Aorta (tissue), 5 donors: ENCODE measurements around the gene LRRC75A. TPM values are rescaled to one million over a fixed set of nuclear protein-coding genes. Genes with fewer than 3 reads are reported as not detected.

Experiments
- ATAC-seq: fragments of 200-7000 bp; cut with Tn5 transposase; one replicate; pipeline ENCODE4 v1.9.1; 2022; ENCODE audit warnings: moderate library complexity; ENCODE audit not compliant: low FRiP score
- DNase-seq, 2 donors: peaks; one replicate each; pipeline ENCODE4 v3.0.0-alpha.2; 2020
- H3K27ac ChIP-seq, 2 donors: one replicate each; pipeline ENCODE4 v1.5.1; 2013; ENCODE audit warnings: low read length in 2 of 2, mild to moderate bottlenecking in 2 of 2, moderate library complexity in 2 of 2, control low read depth in 1 of 2, inconsistent platforms in 1 of 2, low read depth in 1 of 2
- H3K27me3 ChIP-seq, 2 donors: one replicate each; pipeline ENCODE4 v1.6.1; 2013; ENCODE audit warnings: control low read depth in 1 of 2, low read length in 1 of 2, mild to moderate bottlenecking in 1 of 2, moderate library complexity in 1 of 2; ENCODE audit not compliant: insufficient read depth in 2 of 2, control insufficient read depth in 1 of 2
- H3K36me3 ChIP-seq, 2 donors: one replicate each; pipeline ENCODE4 v1.6.1; 2013; ENCODE audit warnings: control low read depth in 1 of 2, low read length in 1 of 2, mild to moderate bottlenecking in 1 of 2; ENCODE audit not compliant: insufficient read depth in 2 of 2, control insufficient read depth in 1 of 2
- H3K4me1 ChIP-seq, 2 donors: one replicate each; pipeline ENCODE4 v1.6.1; 2013; ENCODE audit warnings: low read length in 2 of 2, control low read depth in 1 of 2, mild to moderate bottlenecking in 1 of 2, moderate library complexity in 1 of 2; ENCODE audit not compliant: insufficient read depth in 2 of 2, control insufficient read depth in 1 of 2
- H3K4me3 ChIP-seq, 2 donors: one replicate each; pipeline ENCODE4 v1.5.1; 2013; ENCODE audit warnings: low read length in 2 of 2, control low read depth in 1 of 2, mild to moderate bottlenecking in 1 of 2
- H3K9me3 ChIP-seq: one replicate; pipeline ENCODE4 v1.6.1; 2013; ENCODE audit warnings: mild to moderate bottlenecking, low read length; ENCODE audit not compliant: control insufficient read depth
- WGBS, 2 donors: extraction: QIAGEN DNeasy Blood & Tissue Kit; methylation state at CpG; one replicate each; pipeline ENCODE4 v1.1.7; 2013; 5-methylcytosine and 5-hydroxymethylcytosine counted together
- intact Hi-C, 2 donors: fragments of 100-400 bp; cut with DNase I; formaldehyde crosslinking; loops; one replicate each; pipeline versions ENCODE4 v1.14.2 to v1.15.0; 2022
- polyA plus RNA-seq, 2 donors: library from polyadenylated mRNA; stranded (reverse); fragments of 200-250 nt; gene quantifications; one replicate each; pipeline ENCODE4 v1.2.3, GENCODE V29; 2013
- total RNA-seq, 2 donors: library from RNA; stranded (reverse); fragmentation: NEBNext Ultra II Directional; extraction: Animal tissue kit (Norgen Biotek cat#: 25700); gene quantifications; one replicate each; pipeline ENCODE4 v1.2.1, GENCODE V29; 2021
- donor health status: healthy with polysubstance abuse.
- donor health status: Bipolar disorder and iron deficiency.
- donor health status: DM: no; HTN: no; CAD: no.
- donor health status: DM: no; HTN: no; CAD: no.
- donor health status: DM: yes; HTN: yes; CAD: no.

Gene LRRC75A
- total and polyA plus RNA-seq, 4 donors: 2.4 to 14.1 (median 4.3) TPM

DNA sequence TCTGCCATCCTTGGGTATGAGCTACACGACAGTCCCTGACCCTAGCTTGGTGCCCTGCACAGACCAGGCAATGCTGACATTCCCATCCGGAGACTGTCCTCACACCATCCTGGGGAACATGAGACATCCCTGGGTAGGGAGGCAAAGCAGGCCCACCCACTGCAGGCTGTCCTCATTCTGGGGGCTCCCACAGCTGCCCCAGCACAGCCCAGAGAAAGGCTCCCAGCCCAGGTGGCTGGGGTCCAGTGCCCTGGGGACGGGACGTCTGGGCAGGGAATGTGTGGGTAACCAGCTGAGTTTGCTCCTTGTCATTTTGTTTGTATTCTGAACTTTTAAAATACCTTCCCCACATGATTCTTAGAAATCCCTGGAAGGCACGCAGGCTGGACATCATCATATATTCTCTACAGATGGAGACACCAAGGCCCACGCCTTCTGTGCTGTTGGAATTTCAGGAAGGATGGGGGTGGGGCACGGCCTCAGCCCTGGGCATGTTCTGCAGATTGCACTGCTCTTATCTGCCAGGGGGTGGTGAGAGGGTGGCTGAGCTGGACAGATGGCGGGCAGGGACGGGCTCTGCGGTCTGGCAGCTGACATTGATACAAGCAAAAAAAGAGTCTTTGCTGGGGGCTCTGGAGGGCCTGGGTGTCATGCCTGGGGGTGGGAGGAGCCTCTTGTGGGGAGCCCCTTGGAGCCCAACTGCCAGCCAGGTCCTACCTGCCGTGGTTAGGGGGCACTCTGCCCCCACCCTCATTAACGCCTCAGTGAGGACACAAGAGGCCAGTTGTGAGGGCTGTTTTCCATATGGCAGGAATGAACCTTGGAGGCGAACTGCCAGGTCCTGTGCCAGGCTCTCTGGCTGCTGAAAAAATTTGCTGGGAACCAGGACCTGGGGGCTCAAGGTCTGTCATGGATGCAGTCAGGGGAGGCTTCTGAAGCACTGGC, 28.4 kb downstream of the LRRC75A start:
- 31 to 38% methylated on average over 13 of the region's 13 CpGs for WGBS, 2 donors
- ATAC-seq (no peak), DNase-seq (peak in 1 of 2 donors; percentile 67)
- Histone ChIP-seq H3K27me3 (no peaks in the 10 kb centered on the region), H3K27ac (no peak overlapping the region), H3K4me1 (no peaks in the 10 kb centered on the region), H3K9me3 (no peaks in the 10 kb centered on the region), H3K4me3 (no peak overlapping the region), H3K36me3 (no peaks in the 10 kb centered on the region)
- intact Hi-C loops: no loop called here

DNA sequence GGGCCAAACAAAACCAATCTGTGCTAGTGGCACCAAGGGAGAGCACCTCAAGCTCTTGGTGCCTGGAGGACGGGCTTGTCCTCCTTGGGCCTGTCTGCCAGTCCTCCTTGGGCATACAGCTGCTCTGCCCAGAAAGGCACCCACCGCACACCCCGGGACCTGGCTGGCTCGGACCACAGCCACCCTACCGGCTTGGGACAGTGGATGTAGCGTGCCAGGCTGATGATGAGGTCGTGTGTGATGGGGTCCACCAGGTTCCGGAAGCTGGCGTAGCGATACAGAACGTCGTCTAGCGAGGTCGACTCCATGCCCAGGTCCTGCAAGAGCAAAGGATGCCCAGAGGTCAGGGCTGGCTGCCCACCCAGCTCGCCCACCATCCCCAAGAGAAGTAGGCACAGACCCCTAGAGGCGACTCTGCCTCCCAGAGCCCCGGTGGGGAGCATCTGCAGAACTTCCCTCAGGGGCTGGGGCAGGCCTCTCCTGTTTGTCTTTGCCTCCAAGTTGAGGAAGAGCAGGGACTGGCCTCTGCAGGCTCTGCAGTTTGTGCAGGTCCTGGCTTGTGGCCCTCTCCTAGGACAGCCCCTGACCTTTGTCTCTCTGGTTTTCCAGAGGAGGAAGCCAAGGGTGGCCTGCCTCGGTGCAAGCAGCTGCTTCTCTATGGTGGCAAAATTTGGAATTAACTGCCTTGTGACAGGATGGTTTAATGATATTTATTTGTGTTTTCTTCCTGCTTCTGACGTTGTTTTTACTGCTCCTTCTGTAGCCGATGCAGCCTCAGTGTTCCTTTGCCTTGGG, 29.7 kb downstream of the LRRC75A start:
- H3K27me3 ChIP-seq: no peaks in the 10 kb centered on the region
- H3K36me3 ChIP-seq: no peaks in the 10 kb centered on the region
- no peak overlapping the region for H3K27ac ChIP-seq
- no peak for ATAC-seq
- DNase-seq: no peak
- 80 to 85% methylated on average over 18 to 20 of the region's 20 CpGs for WGBS, 2 donors
- H3K9me3 ChIP-seq: no peaks in the 10 kb centered on the region
- intact Hi-C loops: no loop called here
- H3K4me1 ChIP-seq: no peaks in the 10 kb centered on the region
- no peak overlapping the region for H3K4me3 ChIP-seq

DNA sequence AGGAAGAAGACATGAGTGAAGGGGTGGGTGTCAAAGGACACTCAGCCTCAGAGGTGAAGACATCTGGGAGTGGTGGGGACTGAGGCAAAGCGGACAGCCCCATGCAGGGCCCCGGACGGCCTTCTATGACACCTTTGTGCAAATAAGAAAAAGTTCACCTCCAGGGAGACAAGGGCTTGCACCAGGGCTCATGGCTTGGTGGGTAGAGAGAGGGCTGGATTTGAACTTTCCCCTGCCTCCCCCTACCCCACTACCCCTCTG, 30.5 kb downstream of the LRRC75A start:
- Histone ChIP-seq H3K4me1 (no peaks in the 10 kb centered on the region), H3K27ac (no peak overlapping the region), H3K4me3 (no peak overlapping the region), H3K27me3 (no peaks in the 10 kb centered on the region), H3K9me3 (no peaks in the 10 kb centered on the region), H3K36me3 (peaks cover 0 to under 1% of the 10 kb centered on the region in 2 donors)
- 97% methylated on average over 3 of the region's 3 CpGs for WGBS, 2 donors
- intact Hi-C loops: no loop called here
- ATAC-seq (no peak), DNase-seq (no peak)

DNA sequence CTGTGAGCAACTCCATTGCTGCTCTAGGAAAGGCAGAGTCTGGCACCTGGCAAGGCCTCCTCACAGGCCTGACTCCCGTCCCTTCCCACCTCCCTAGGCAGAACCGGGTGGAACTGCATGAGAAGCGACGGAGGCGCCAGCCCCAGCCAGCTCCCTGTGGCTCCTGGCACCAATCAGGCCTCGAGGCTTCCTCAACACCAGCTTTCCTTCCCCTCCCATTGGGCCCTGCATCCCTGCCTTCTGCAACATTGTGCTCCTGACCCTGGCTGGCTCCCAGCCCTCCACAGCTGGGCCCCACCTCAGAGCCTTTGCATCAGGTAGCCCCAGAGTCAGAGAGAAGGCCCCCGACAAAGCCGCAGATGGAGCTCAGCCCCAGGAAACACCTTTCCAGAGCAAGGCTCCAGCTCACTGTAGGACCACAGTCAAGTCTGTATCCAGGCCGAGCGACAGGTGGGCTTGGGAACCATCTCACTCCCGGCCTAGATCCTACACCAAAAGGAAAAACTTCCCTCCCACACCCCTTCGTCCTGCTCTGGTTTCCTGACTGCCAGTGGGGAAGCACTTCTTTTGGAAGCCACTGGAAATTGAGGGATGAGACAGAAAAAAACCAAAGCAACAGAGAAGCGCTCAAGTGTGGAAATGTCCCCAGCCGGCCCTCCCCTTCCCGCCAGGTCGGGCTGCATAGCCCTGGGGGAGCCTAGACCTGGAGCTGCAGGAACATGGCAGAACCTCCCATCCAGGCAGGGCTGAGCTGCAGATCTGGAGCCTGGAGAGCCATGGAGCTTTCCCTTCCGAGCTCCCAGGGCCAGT, 31.0 kb downstream of the LRRC75A start:
- DNase-seq: no peak
- Histone ChIP-seq H3K27me3 (no peaks in the 10 kb centered on the region), H3K27ac (no peak overlapping the region), H3K9me3 (no peaks in the 10 kb centered on the region), H3K4me3 (no peak overlapping the region), H3K4me1 (no peaks in the 10 kb centered on the region), H3K36me3 (peaks cover 0 to 2% of the 10 kb centered on the region in 2 donors)
- WGBS, 2 donors: 92 to 93% methylated on average over 17 of the region's 17 CpGs
- ATAC-seq: no peak
- intact Hi-C loops: no loop called here

DNA sequence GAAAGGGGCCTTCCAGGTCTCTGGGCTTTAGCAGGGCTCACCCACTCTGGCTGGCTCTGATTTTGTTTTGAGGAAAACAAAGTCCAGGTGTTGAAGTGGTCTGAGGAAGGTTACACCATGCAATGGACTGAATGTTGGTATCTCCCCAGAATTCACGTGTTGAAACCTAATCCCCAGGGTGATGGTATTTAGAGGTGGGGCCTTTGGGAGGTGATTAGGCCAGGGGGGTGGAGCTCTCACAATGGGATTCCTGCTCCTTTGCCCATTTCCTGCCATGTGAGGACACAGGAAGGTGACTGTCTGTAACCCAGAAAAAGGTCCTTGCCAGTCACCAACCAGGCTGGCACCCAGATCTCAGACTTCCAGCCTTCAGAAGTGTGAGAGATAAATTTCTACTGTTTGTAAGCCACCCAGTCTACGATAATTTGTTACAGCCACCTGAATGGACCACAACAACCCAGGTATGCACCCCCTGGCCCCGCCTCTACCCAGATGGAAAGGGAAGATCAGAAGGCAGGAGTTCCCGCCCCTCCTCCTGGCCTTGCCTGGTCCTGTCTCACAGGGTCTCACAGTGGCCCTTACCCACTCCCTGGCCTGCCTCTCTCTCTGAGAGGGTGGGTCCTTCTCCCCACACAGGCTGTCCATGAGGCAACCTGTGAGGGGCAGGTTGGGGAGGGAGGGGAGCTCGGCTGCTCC, 32.0 kb downstream of the LRRC75A start:
- ATAC-seq: no peak
- H3K4me3 ChIP-seq: no peak overlapping the region
- no peaks in the 10 kb centered on the region for H3K9me3 ChIP-seq
- H3K27ac ChIP-seq: no peak overlapping the region
- H3K36me3 ChIP-seq: peaks cover 0 to 2% of the 10 kb centered on the region in 2 donors
- no peak for DNase-seq
- intact Hi-C loops: loop anchor here in 1 of 2 donors (10.0 kb wide), 1 partner anchor 125 kb away; no protein-coding TSS in a partner anchor
- no peaks in the 10 kb centered on the region for H3K27me3 ChIP-seq
- 84 to 90% methylated on average over 5 of the region's 5 CpGs for WGBS, 2 donors
- no peaks in the 10 kb centered on the region for H3K4me1 ChIP-seq

DNA sequence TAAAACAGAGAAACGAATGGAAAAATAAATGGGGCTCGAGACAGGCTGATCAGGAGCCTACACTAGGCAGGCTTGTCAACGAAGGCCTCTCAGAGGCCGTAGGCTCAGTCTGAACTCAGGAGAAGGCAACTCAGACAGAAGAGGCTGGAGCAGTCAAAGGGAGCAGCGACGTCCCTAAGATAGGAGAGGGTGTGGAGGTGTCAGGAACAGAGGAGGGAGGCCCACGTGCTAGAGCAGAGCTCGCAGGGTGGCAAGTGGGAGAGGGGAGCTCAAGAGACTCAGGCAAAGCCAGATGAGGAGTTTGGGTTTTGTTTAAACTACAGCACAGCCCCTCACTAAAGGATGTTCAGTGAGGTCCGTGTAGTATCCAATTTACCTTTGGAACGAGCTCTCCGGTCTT, 32.7 kb downstream of the LRRC75A start:
- 81 to 82% methylated on average over 11 of the region's 11 CpGs for WGBS, 2 donors
- Histone ChIP-seq H3K36me3 (peaks cover 0 to 2% of the 10 kb centered on the region in 2 donors), H3K27me3 (no peaks in the 10 kb centered on the region), H3K4me3 (no peak overlapping the region), H3K9me3 (no peaks in the 10 kb centered on the region), H3K4me1 (no peaks in the 10 kb centered on the region), H3K27ac (no peak overlapping the region)
- ATAC-seq (no peak), DNase-seq (no peak)
- intact Hi-C loops: loop anchor here in 1 of 2 donors (10.0 kb wide), 1 partner anchor 126 kb away; no protein-coding TSS in a partner anchor

DNA sequence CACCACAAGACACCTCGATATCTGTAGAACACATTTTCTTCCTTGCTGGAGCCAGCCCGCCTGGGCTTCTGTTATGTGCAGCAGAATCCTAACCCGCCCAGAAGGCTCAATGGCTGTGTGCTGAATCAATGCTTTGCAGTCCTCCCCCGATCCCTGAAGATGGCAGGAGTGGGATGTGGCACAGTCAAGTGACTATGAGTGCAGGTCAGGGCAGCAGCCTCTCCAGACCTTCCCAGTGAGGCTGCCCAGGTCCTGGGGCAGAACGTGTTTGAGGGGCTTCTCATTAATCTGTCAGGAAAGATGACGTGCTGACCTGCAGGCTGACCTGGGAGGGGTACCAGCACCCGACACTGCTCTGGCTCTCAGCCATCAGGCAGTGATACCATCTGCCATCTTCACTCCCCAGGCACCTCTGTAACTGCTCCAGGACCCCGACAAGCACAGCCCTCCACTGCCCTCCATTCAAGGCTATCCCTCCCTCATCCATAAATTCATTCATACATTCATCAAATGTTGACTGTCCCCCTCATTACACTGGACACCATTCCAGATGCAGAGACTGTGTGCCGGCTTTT, 35.2 kb downstream of the LRRC75A start:
- ATAC-seq (no peak), DNase-seq (no peak)
- Histone ChIP-seq H3K4me1 (no peaks in the 10 kb centered on the region), H3K27ac (no peak overlapping the region), H3K27me3 (no peaks in the 10 kb centered on the region), H3K4me3 (no peak overlapping the region), H3K36me3 (peaks cover 0 to 2% of the 10 kb centered on the region in 2 donors), H3K9me3 (no peaks in the 10 kb centered on the region)
- 79 to 85% methylated on average over 9 of the region's 9 CpGs for WGBS, 2 donors
- intact Hi-C loops: loop anchor here in 1 of 2 donors (10.0 kb wide), 1 partner anchor 128 kb away; no protein-coding TSS in a partner anchor
